Osteoblast (primary cell): ENCODE measurements around the gene TPPP3. TPM values are rescaled to one million over a fixed set of nuclear protein-coding genes. Genes with fewer than 3 reads are reported as not detected.

Experiments used
- DNase-seq: peaks from one replicate; pipeline ENCODE4 v3.0.0; 2011; ENCODE audit warnings: low spot score, mixed read lengths; ENCODE audit not compliant: insufficient read length; ENCODE audit errors: missing footprints
- H2AFZ ChIP-seq: 2 replicates; pipeline ENCODE4 v1.6.0; 2011; ENCODE audit warnings: mild to moderate bottlenecking, low read length
- H3K27ac ChIP-seq: 2 replicates; pipeline ENCODE4 v1.5.1; 2011; ENCODE audit warnings: mild to moderate bottlenecking, low read depth, low read length, moderate library complexity
- H3K27me3 ChIP-seq: 2 replicates; pipeline ENCODE4 v1.6.0; 2012; ENCODE audit warnings: mild to moderate bottlenecking, control low read depth, inconsistent platforms, low read length, moderate library complexity; ENCODE audit not compliant: insufficient read depth
- H3K36me3 ChIP-seq: 2 replicates; pipeline ENCODE4 v1.5.1; 2011; ENCODE audit warnings: mild to moderate bottlenecking, low read length, control low read depth, moderate library complexity; ENCODE audit not compliant: insufficient read depth
- H3K4me1 ChIP-seq: 2 replicates; pipeline ENCODE4 v1.5.1; 2011; ENCODE audit warnings: mild to moderate bottlenecking, low read length, control low read depth, moderate library complexity; ENCODE audit not compliant: insufficient read depth
- H3K4me2 ChIP-seq: 2 replicates; pipeline ENCODE4 v1.6.0; 2011; ENCODE audit warnings: mild to moderate bottlenecking, low read length; ENCODE audit not compliant: insufficient read depth
- H3K4me3 ChIP-seq: fragments of 200-600 bp; sonication (generic); 3 replicates; pipeline ENCODE4 v1.5.1; 2012; ENCODE audit warnings: mild to moderate bottlenecking, low read length, inconsistent platforms; ENCODE audit not compliant: insufficient read depth
- H3K79me2 ChIP-seq: 2 replicates; pipeline ENCODE4 v1.6.0; 2012; ENCODE audit warnings: mild to moderate bottlenecking, low read length, control low read depth, inconsistent platforms; ENCODE audit not compliant: insufficient read depth
- H3K9me3 ChIP-seq: 2 replicates; pipeline ENCODE4 v1.5.1; 2011; ENCODE audit warnings: low read depth, low read length, control low read depth
- H4K20me1 ChIP-seq: 2 replicates; pipeline ENCODE4 v1.6.0; 2012; ENCODE audit warnings: mild to moderate bottlenecking, low read length, control low read depth; ENCODE audit not compliant: insufficient read depth
- total RNA-seq: library from RNA; depleted of rRNA; stranded (reverse); fragments of >200 nt; gene quantifications from 2 replicates; pipeline ENCODE4 v1.2.3, GENCODE V29; 2012
- TF ChIP-seq, protein P1 (sequence below): IDR thresholded peaks from 2 replicates; pipeline ENCODE4 v1.5.1; 2011; ENCODE audit warnings: mild to moderate bottlenecking, low read depth, low read length, moderate library complexity; ENCODE audit errors: extremely low read depth

TPPP3 gene
- total RNA-seq, 1 donor, result 0.72 TPM

DNA sequence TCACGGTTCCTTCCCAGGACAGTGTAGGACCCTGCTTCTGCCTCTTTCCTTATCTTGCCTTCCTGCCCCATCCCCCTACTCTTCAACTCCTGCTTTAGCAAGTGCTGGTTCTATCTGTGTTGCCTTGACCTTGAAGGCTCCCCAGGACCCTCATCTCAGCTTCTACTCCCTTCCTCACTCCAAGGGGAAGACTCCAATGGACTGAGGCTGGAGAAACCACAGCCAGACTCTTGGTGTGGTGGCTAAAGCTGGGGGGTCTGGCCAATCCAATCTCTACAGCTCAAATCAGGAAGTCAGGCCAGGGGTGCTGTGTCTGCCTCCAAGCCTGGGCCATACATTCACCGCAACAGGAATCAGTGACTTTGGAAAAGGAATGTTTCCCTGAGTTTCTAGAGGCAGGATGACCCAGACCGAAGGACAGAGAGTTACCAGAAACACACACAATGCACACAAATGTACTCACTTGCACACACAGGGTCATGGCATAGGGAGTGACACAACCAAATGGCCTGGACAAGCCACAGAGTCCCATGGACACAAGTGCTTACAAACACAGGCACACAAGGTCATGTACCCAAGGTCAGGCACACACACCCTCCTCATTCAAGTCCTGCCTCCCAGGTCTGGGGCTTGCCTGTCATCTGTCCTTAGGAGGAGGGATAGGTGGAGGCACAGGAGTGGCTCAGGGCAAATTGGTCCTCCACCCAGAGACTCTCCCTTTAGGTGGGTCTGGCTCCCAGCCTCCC is 35.9 kb upstream of the TPPP3 start:
- H3K36me3 ChIP-seq, result no peaks in the 10 kb centered on the region
- no peak overlapping the region for H3K27ac ChIP-seq
- H4K20me1 ChIP-seq, result peaks cover 17% of the 10 kb centered on the region
- H3K9me3 ChIP-seq, result no peaks in the 10 kb centered on the region
- DNase-seq, result no peak
- H3K4me3 ChIP-seq, result no peak overlapping the region
- TF ChIP-seq, protein P1, sequence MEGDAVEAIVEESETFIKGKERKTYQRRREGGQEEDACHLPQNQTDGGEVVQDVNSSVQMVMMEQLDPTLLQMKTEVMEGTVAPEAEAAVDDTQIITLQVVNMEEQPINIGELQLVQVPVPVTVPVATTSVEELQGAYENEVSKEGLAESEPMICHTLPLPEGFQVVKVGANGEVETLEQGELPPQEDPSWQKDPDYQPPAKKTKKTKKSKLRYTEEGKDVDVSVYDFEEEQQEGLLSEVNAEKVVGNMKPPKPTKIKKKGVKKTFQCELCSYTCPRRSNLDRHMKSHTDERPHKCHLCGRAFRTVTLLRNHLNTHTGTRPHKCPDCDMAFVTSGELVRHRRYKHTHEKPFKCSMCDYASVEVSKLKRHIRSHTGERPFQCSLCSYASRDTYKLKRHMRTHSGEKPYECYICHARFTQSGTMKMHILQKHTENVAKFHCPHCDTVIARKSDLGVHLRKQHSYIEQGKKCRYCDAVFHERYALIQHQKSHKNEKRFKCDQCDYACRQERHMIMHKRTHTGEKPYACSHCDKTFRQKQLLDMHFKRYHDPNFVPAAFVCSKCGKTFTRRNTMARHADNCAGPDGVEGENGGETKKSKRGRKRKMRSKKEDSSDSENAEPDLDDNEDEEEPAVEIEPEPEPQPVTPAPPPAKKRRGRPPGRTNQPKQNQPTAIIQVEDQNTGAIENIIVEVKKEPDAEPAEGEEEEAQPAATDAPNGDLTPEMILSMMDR, result no peak
- no peak overlapping the region for H2AFZ ChIP-seq
- no peak overlapping the region for H3K4me2 ChIP-seq
- peaks cover 8% of the 10 kb centered on the region for H3K4me1 ChIP-seq
- no peaks in the 10 kb centered on the region for H3K79me2 ChIP-seq
- peaks cover 36% of the 10 kb centered on the region for H3K27me3 ChIP-seq

DNA sequence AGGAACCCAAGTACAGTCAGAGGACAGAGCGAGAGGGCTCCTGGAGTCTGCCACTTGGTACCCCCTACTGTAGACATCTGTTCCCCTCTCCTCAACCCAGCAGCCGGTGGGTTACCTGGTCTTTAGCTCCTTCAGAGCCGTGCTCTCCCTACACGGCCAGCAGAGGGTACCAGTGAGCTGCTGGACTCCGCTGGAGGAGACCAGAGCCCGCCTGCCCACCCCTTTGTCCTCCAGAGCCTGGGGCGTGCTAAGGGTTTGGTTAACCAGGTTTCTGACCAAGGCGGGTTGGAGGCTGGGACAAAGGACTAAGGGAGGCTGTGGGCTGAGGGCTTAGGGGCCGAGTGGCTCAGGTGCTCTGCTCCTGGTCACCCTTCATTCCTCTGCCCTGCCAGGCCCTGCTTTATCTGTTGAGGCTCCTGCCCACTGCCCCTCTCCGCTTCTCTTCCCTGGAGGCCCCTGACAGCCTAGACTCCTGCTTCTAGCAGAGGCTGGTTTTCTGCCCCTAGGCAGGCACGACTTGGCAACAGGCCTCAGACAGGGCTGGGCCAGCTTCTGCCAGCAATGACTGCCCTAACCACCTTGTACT is 34.9 kb upstream of the TPPP3 start:
- Histone ChIP-seq H2AFZ (no peak overlapping the region), H3K9me3 (no peaks in the 10 kb centered on the region), H4K20me1 (peaks cover 17% of the 10 kb centered on the region), H3K79me2 (no peaks in the 10 kb centered on the region), H3K4me3 (no peak overlapping the region), H3K27ac (no peak overlapping the region), H3K4me1 (peaks cover 8% of the 10 kb centered on the region), H3K36me3 (no peaks in the 10 kb centered on the region), H3K4me2 (no peak overlapping the region), H3K27me3 (peaks cover 36% of the 10 kb centered on the region)
- DNase-seq, result peak; percentile 96
- TF ChIP-seq, protein P1, result peak; percentile 85

DNA sequence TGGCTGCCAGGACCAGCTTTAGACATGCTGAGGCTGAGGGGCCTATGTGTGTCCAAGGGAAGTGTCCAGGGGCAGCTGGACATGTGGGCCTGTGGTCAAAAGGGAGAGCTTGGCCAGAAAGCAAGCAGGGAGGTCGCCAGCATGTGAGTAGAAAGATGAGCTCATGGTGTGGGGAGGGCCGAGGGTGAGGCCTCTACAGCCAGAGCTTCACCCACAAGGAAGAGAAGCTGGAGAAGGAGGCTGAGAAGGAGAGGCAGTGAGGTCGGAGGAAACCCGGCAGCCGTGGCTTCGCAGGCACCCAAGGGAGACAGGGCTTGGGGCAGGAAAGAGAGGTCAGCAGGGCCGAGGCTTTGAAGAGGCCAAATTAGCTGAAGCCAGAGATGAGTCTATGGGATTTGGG is 33.7 kb upstream of the TPPP3 start:
- Histone ChIP-seq H3K4me3 (no peak overlapping the region), H3K27ac (no peak overlapping the region), H3K36me3 (no peaks in the 10 kb centered on the region), H3K9me3 (no peaks in the 10 kb centered on the region), H2AFZ (no peak overlapping the region), H3K4me2 (no peak overlapping the region), H4K20me1 (peaks cover 12% of the 10 kb centered on the region), H3K79me2 (no peaks in the 10 kb centered on the region), H3K4me1 (peaks cover 8% of the 10 kb centered on the region), H3K27me3 (peaks cover 36% of the 10 kb centered on the region)
- TF ChIP-seq, protein P1, result no peak
- DNase-seq, result peak; percentile 85

DNA sequence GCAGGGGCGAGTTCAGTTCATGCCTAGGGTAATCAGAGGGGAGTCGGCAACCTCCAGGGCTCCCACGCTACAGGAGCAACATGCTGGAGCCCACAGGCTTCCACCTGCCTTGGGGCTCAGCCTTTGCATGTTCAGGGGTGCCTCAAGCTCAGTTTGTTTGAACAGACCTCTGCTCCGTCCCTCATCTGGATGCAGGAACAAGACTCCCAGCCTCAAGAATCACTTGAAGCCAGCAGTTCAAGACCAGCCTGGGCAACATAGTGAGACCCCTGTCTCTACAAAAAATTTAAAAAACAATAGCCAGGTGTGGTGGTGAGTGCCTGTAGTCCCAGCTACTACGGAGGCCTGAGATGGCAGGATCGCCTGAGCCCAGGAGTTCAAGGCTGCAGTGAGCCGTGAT is 32.7 kb upstream of the TPPP3 start:
- H3K27me3 ChIP-seq, result peaks cover 36% of the 10 kb centered on the region
- H3K4me2 ChIP-seq, result no peak overlapping the region
- no peaks in the 10 kb centered on the region for H3K36me3 ChIP-seq
- peaks cover 12% of the 10 kb centered on the region for H4K20me1 ChIP-seq
- H3K79me2 ChIP-seq, result no peaks in the 10 kb centered on the region
- H3K4me1 ChIP-seq, result peaks cover 6% of the 10 kb centered on the region
- H3K4me3 ChIP-seq, result no peak overlapping the region
- TF ChIP-seq, protein P1, result no peak
- no peak overlapping the region for H2AFZ ChIP-seq
- DNase-seq, result no peak
- H3K27ac ChIP-seq, result no peak overlapping the region
- no peaks in the 10 kb centered on the region for H3K9me3 ChIP-seq
